GM21786 (cell line): ENCODE measurements around the gene CUX1.
"Not testable (repeated sequence)": the region's sequence is repeated elsewhere in the genome, so short reads cannot be mapped to it uniquely, and the experiment has no call there.

ENCODE experiments used
- ATAC-seq: cut with Tn5 transposase; IDR thresholded peaks from one replicate; pipeline ENCODE4 v1.9.1; 2021; ENCODE audit not compliant: unreplicated experiment

The CUX1 gene

DNA sequence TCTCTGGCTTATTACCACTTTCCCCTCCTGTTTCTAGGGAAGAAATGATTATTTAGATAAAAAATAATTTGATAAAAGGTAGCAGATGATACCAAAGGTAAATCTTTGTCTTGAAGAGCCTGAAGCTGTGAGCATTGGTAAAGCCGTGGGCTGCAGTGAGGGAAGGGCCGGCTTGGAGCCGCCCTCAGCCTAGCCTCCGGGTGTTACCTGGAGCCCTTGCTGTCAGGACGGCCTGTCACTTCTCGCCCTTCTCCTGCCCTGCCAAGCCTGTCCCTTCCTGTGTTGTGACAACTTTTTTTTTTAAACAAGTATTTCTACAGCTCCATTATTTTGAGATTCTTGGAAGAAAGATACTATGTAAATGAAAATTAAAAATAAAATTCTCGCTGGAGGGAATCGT is 7.0 kb downstream of the CUX1 start:
- no peak for ATAC-seq

GRCh38 chr7:101826081-101826835 is 8.8 kb downstream of the CUX1 start:
- no peak for ATAC-seq

GRCh38 chr7:101828301-101829020 is 11.0 kb downstream of the CUX1 start:
- ATAC-seq: no peak

GRCh38 chr7:101829374-101829773 is 11.9 kb downstream of the CUX1 start:
- ATAC-seq: no peak

- no peak for ATAC-seq
These were observed 12.4 kb downstream of the CUX1 start for GRCh38 chr7:101829821-101830220.

DNA sequence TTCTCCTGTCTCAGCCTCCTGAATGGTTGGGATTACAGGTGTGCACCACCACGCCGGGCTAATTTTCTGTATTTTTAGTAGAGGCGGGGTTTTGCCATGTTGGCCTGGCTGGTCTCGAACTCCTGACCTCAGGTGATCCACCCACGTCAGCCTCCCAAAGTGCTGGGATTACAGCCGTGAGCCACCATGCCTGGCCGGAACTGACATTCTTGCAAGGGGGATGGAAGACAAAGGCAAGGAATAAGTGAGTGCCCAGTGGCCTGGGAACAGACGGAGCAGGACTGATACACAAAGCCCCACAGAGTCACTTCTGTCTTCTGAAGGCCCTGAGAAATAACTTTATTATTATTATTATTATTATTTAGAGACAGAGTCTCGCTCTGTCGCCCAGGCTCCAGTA is 14.0 kb downstream of the CUX1 start:
- ATAC-seq: not testable (repeated sequence)

- no peak for ATAC-seq
These were observed 14.8 kb downstream of the CUX1 start for GRCh38 chr7:101832205-101832631.

GRCh38 chr7:101832685-101833375 is 15.4 kb downstream of the CUX1 start:
- no peak for ATAC-seq

DNA sequence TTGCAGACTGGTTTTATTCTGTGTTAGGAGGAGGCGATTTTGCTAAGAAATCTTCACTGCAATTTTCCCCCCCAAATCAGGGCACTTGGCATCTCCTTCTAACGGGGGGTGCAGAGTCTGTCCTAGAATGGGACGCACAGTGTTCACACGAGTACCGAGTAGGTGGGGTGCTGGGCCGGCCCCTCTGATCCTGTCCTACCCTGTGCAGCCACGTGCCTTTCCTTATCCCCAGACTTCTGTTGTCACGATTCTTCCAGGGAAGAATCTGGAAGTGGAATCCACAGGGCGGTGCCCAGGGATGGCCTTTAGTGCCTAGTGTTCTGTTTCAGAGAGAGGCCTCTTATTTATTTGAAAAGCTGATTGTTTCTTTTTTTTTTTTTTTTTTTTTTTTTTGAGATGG is 16.4 kb downstream of the CUX1 start:
- no peak for ATAC-seq

- no peak for ATAC-seq
These were observed 17.7 kb downstream of the CUX1 start for GRCh38 chr7:101835136-101835535.

- ATAC-seq: not testable (repeated sequence)
These were observed 20.0 kb downstream of the CUX1 start for GRCh38 chr7:101837433-101837832.

GRCh38 chr7:101838837-101839483 is 21.5 kb downstream of the CUX1 start:
- ATAC-seq: no peak

DNA sequence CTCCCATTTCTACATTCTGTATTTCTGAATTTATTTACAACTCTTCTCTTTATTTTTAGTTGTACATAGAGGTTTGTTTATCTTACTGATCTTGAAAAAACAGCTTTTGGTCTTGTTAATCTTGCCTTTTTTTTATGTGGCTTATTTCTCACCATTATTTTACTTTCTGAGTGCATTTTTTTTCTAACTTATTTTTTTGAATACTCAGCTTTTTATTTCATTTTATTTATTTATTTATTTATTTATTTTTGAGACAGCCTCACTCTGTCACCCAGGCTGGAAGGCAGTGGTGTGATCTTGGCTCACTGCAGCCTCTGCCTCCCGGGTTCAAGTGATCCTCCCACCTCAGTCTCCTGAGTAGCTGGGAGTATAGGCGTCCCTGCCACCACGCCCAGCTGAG is 23.9 kb downstream of the CUX1 start:
- no peak for ATAC-seq

DNA sequence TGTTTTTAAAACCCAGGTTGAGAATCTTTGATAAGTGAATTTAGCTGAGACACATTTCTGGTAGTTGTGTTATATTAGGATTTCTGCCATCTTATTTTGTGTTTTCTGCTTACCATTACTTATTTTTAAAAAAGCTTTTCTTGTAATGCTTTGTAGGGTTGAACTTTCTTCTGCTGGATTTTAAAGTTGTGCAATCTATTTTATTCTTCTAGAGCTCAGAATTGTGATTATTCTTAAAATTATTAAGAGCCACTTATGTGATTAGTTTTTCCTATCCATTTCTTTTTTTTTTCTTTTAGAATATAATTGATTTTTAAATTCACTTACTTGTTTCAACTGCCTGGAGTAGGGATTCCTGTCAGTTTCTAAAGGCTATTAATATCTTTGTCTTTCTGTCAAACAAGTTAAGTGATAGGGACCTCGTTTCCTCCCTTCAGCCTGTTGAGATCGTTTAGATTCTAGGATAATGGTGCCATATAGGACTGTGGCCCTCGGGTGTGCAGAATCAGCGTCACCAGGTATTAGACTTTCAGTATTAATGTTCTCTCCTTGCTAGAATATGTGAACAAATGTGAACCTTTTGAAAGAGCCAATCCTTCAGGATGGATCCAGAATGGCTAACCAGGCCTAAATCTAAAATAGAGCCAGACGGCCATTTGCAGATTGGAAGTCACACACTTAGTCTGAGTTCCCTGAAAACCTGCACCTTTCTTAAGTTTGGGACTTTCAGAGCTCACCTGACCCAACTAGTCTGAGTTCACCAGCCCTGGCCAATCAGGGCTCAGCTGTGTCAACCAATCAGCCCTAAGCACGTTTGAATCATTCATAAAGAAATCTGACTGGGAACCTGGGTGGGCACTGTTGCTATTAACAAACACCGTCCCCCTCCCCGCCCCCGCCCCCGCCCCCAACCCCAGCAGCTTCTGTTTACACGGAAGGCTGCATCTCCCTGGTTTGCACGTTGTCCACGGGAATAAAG is 26.2 kb downstream of the CUX1 start:
- ATAC-seq: no peak

DNA sequence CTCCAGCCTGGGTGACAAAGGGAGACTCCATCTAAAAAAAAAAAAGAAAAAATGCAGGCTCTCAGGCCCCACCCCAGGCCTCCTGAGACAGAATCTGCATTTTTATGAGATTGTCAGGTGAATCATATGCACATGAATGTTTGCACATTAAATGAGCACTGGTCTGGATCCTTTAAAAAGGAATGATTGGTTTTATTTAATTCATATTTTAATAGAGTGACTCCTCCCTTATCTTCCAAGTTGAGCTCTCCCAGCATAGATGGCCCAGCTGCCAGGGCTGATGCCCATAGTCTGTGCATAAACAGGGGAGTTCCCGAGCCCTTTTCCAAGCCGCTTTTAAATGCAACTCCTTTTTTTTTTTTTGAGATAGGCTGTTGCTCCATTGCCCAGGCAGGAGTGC is 28.5 kb downstream of the CUX1 start:
- ATAC-seq: no peak

DNA sequence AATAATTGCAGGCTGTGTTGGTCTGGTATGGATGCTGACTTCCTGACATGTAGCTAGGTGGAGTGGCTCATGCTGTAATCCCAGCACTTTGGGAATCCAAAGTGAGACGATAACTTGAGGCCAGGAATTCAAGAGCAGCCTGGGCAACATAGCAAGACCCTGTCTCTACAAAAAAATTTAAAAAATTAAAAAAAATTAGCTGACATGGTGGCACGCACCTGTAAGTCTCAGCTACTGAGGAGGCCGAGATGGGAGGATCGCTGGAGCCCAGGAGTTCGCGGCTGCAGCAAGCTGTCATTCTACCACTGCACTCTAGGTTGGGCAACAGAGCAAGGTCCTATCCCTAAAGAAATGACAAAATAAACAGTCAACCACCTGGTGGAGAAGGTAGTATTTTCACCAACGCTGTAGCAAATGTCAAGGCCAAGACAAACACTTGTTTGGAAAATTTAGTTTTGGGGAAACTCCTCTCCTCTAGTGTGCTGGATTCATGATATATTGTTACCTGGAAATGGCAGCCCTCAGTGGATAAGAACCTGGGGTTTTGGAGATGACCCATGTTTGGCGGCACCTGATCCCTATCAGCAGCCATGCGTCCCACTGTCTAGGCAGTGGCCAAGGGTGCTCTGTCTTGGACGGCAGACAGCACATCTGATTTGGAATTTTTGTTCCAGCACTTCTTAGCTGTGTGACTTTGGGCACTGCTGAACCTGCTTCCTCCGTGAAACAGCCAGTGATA is 29.5 kb downstream of the CUX1 start:
- ATAC-seq: no peak

DNA sequence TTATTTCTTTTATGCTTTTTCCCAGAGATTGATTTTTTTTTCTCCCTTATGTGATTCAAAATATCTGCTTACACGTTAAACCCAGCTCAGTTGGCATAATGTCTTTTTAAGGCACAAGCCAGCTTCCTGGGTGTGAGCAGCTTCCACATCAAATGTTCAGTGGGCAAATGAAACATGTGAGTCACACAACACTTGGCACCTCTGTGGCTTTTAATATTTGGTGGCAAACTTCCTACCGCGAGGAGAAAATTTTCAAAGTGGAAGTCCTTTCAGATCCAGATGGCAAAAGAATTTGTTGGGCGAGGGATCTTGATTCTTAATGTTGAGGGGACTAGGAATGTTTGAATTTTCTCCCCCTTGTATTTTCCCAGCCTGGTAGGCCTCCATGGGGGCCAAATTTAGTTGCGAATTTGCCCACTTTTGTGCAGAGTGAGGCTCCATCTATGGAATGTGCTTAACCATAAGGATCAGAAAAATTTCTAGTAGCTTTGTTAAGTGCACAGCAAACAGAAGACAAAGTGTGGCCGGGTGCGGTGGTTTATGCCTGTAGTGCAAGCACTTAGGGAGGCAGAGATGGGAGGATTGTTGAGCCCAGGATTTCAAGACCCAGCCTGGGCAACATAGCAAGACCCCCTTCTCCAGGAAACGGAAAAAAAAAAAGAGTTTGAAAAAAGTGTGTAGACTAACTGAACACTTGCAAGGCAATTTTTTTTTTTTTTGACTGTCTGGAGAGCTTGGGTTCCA is 31.0 kb downstream of the CUX1 start:
- no peak for ATAC-seq

DNA sequence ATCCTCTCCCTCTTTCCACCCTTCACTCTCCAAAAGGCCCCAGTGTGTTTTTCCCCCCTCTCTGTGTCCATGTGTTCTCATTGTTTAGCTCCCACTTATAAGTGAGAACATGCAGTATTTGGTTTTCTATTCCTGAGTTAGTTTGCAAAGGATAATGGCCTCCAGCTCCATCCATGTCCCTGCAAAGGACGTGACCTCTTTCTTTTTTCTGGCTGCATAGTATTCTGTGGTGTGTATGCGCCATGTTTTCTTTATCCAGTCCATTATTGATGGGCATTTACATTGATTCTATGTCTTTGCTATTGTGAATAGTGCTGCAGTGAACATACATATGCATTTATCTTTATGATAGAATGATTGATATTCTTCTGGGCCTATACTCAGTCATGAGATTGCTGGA is 31.9 kb downstream of the CUX1 start:
- not testable (repeated sequence) for ATAC-seq

GRCh38 chr7:101852364-101852763 is 34.9 kb downstream of the CUX1 start:
- not testable (repeated sequence) for ATAC-seq
